MCF 10A (cell line): Measurements from ENCODE around the gene TBX3. TPM values are rescaled to one million over a fixed set of nuclear protein-coding genes. Genes with fewer than 3 reads are reported as not detected.
A peak's percentile ranks its signal among the peaks of the same experiment; 100 is the strongest.

Experiments used
- BruUV-seq: library from RNA; stranded (reverse); fragments of 400-500 nt; replicated peaks from 2 replicates; lab custom pipeline; 2021; lab: Mats Ljungman, UMichigan
- CTCF ChIA-PET: fragments of 300-600 bp; sonication (Branson Sonifier 250); formaldehyde crosslinking; extraction: SDS; loops from one replicate; lab custom pipeline; 2021; ENCODE audit warnings: antibody characterized with exemption, inconsistent platforms; lab: Yijun Ruan, JAX
- POLR2A ChIA-PET: fragments of 300-600, 350-650 bp; sonication (Branson Sonifier 250); formaldehyde crosslinking; extraction: SDS; loops from one replicate; lab custom pipeline; 2020; ENCODE audit warnings: antibody characterized with exemption, inconsistent platforms; lab: Yijun Ruan, JAX
- DNase-seq: peaks from one replicate; pipeline ENCODE4 v3.0.0-alpha.2; 2018; ENCODE audit not compliant: unreplicated experiment
- H3K27ac Mint-ChIP-seq: one replicate; pipeline ENCODE4 v1.8.0; 2022; ENCODE audit warnings: mild to moderate bottlenecking, low read depth, mixed read lengths; ENCODE audit not compliant: unreplicated experiment
- H3K27me3 Mint-ChIP-seq: one replicate; pipeline ENCODE4 v1.8.0; 2022; ENCODE audit warnings: mixed read lengths; ENCODE audit not compliant: insufficient read depth, unreplicated experiment
- H3K36me3 Mint-ChIP-seq: one replicate; pipeline ENCODE4 v1.8.0; 2022; ENCODE audit warnings: mild to moderate bottlenecking, moderate library complexity, mixed read lengths; ENCODE audit not compliant: insufficient read depth, unreplicated experiment
- H3K4me1 Mint-ChIP-seq: one replicate; pipeline ENCODE4 v1.8.0; 2022; ENCODE audit warnings: mixed read lengths; ENCODE audit not compliant: insufficient read depth, unreplicated experiment
- H3K4me3 Mint-ChIP-seq: one replicate; pipeline ENCODE4 v1.8.0; 2022; ENCODE audit warnings: mild to moderate bottlenecking, moderate library complexity, mixed read lengths; ENCODE audit not compliant: unreplicated experiment
- H3K9me3 Mint-ChIP-seq: one replicate; pipeline ENCODE4 v1.8.0; 2022; ENCODE audit warnings: mixed read lengths; ENCODE audit not compliant: unreplicated experiment
- intact Hi-C: fragments of 100-400 bp; cut with micrococcal nuclease; formaldehyde crosslinking; loops from 2 replicates; pipeline ENCODE4 v1.14.1; 2022
- total RNA-seq: library from RNA; stranded (reverse); gene quantifications from 2 replicates; pipeline ENCODE4 v1.2.3, GENCODE V29; 2022
- TF ChIP-seq, protein P1 (sequence below): fragments of 200-600 bp; IDR thresholded peaks from one replicate; pipeline ENCODE4 v1.8.0; 2022; ENCODE audit warnings: antibody characterized with exemption, mild to moderate bottlenecking; ENCODE audit not compliant: unreplicated experiment

The TBX3 gene
- total RNA-seq, 1 experiment from 2014 or later: 6.6 TPM

DNA sequence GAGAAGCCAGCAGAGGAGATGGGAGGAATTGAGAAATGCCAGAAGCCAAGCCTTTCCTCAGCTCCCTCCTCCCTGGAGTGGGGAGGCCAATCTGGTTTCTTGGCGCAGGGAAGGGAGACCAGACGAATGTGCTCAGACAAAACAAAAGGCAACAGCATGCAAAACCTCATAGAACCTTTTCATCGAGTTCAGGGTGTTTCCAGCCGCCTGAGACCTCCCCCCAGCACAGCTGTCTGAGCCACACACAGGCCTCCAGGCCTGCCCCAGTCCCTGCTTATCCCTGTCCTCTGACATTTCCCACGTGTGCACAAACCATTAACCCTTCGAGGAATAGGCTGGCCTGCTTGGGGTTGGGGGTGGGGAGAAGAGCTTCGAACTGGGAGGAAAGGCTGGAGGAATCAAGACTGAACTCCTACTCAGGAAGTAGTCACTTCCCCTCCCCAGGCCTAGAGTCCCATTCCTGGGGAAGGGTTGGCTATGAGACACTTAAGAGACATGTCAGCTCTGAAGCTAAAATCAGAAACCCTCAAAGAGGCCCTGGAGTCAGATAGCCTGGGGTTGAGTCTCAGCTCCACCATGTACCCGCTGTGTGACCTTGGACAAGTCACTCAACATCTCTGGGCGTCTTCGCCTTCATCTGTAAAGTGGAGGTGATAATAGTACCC is 10.7 kb downstream of the TBX3 start:
- intact Hi-C loops: no loop called here

DNA sequence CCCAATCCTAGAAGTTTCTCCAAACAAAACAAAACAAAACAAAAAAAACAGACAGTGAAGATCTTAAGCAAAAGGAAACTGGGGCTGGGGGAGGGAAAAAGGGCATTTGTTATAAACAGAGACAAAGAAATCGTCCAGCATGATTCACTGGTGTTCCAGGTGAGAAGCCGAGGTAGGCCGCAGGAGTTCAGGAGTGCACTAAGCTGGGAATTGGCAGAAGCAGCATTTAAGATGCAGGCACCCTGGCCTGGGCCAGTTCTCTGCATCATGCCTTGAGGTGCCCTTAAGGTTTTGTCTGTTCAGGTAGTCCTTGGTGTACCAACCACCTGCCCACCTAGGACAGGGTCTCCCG is 11.2 kb downstream of the TBX3 start:
- Mint-ChIP-seq H3K9me3 (no peaks in the 10 kb centered on the region), H3K36me3 (peaks cover 31% of the 10 kb centered on the region), H3K4me3 (no peak overlapping the region), H3K4me1 (peaks cover 6% of the 10 kb centered on the region), H3K27ac (peak overlapping the region; percentile 12), H3K27me3 (no peaks in the 10 kb centered on the region)
- TF ChIP-seq, protein P1, sequence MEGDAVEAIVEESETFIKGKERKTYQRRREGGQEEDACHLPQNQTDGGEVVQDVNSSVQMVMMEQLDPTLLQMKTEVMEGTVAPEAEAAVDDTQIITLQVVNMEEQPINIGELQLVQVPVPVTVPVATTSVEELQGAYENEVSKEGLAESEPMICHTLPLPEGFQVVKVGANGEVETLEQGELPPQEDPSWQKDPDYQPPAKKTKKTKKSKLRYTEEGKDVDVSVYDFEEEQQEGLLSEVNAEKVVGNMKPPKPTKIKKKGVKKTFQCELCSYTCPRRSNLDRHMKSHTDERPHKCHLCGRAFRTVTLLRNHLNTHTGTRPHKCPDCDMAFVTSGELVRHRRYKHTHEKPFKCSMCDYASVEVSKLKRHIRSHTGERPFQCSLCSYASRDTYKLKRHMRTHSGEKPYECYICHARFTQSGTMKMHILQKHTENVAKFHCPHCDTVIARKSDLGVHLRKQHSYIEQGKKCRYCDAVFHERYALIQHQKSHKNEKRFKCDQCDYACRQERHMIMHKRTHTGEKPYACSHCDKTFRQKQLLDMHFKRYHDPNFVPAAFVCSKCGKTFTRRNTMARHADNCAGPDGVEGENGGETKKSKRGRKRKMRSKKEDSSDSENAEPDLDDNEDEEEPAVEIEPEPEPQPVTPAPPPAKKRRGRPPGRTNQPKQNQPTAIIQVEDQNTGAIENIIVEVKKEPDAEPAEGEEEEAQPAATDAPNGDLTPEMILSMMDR: no peak
- ChIA-PET POLR2A (interaction anchor here (1.1 to 1.2 kb wide), 2 partner anchors 9 to 11 kb away, joined by 5 read pairs; partner anchors contain the start of gene TBX3), CTCF (interaction anchor here (0.5 to 2.9 kb wide), 4 partner anchors 11 to 933 kb away, joined by 3 to 8 read pairs (median 4); partner anchors contain the start of gene TBX3)
- intact Hi-C loops: no loop called here
- no peak for DNase-seq
- no TSS peak for BruUV-seq

More for the DNA sequence above, 10.7 kb downstream of the TBX3 start:
- Mint-ChIP-seq H3K4me1 (peaks cover 1% of the 10 kb centered on the region), H3K9me3 (no peaks in the 10 kb centered on the region), H3K36me3 (peaks cover 32% of the 10 kb centered on the region), H3K27ac (peak overlapping the region; percentile 12), H3K27me3 (no peaks in the 10 kb centered on the region), H3K4me3 (no peak overlapping the region)
- TF ChIP-seq, protein P1: no peak
- no peak for DNase-seq
- ChIA-PET CTCF (interaction anchor here (0.5 to 2.9 kb wide), 7 partner anchors 10 to 1251 kb away, joined by 3 to 8 read pairs (median 4); partner anchors contain the start of gene TBX3), POLR2A (interaction anchor here (1.1 to 1.2 kb wide), 2 partner anchors 9 to 10 kb away, joined by 5 read pairs; partner anchors contain the start of gene TBX3)
- no TSS peak for BruUV-seq

DNA sequence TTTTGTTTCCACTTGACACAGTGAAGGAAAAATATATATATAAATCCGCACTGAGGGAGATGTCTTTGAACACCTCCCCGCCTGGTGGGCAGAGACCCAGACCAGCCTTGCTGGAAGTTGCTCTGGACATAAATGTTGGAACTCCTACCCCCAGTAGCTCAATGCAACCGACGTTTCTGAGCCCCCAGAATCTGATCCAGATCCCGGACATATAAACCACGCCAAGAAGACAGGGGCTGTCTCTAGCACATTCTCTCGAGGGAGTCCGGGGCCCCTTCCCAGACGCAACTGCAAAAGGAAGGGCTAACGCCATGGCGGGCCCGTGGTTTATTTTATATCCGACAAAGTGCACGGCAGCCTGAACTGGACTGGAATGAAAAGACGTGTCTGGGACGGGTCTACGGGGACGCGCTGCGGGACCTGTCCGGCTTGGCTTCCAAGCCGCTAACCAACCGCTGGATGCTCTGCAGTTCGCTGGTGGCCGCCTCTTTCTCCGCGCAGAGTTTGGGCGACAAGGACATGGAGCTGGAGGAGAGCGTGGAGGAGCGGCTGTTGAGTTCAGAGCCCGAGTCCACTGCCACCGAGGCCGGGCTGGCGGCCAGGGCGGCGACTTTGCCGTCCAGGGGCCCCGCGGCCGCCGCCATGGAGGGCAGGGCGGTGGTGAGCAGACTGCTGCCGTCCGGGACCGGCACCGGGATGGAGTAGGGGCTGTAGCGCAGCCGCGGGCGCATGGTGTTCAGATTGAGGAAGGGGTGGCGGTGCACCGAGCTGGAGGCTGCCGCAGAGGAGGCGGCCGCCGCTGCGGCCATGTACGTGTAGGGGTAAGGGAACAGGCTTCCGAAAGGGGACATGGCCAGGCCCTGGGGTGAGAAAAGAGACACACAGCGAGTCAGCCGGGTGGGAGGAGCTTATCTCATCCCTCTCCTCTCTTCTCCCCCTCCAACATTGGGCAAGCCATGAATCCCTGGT is 12.2 kb downstream of the TBX3 start:
- CTCF ChIA-PET: interaction anchor here (0.6 to 2.9 kb wide), 4 partner anchors 12 to 1074 kb away, joined by 3 to 8 read pairs (median 4); partner anchors contain the start of gene TBX3
- H3K9me3 Mint-ChIP-seq: no peaks in the 10 kb centered on the region
- H3K4me3 Mint-ChIP-seq: no peak overlapping the region
- H3K27ac Mint-ChIP-seq: no peak overlapping the region
- DNase-seq: no peak
- POLR2A ChIA-PET: interaction anchor here (2.7 kb wide), 1 partner anchor 10 kb away, joined by 13 read pairs; no protein-coding TSS in a partner anchor
- intact Hi-C loops: no loop called here
- TF ChIP-seq, protein P1: no peak
- H3K4me1 Mint-ChIP-seq: peaks cover 7% of the 10 kb centered on the region
- H3K27me3 Mint-ChIP-seq: no peaks in the 10 kb centered on the region
- no TSS peak for BruUV-seq
- H3K36me3 Mint-ChIP-seq: peaks cover 29% of the 10 kb centered on the region
